SIG-M5 treated with dmso at 0.1 percent for 504 hours (cell line): ENCODE results near the gene PRKCE.

ENCODE experiments used
- DNase-seq: peaks from one replicate; lab custom pipeline; 2025; ENCODE audit not compliant: unreplicated experiment; lab: John Stamatoyannopoulos, UW

PRKCE gene

GRCh38 chr2:46026431-46026830, 375.0 kb downstream of the PRKCE start:
- no peak for DNase-seq

- DNase-seq: no peak
These were observed 377.9 kb downstream of the PRKCE start for GRCh38 chr2:46029332-46029811.

GRCh38 chr2:46030330-46030729, 378.9 kb downstream of the PRKCE start:
- DNase-seq: no peak

GRCh38 chr2:46032161-46032813, 380.8 kb downstream of the PRKCE start:
- DNase-seq: no peak

GRCh38 chr2:46032996-46033395, 381.5 kb downstream of the PRKCE start:
- DNase-seq: no peak

- DNase-seq: no peak
These were observed 383.1 kb downstream of the PRKCE start for GRCh38 chr2:46034535-46034934.

DNA sequence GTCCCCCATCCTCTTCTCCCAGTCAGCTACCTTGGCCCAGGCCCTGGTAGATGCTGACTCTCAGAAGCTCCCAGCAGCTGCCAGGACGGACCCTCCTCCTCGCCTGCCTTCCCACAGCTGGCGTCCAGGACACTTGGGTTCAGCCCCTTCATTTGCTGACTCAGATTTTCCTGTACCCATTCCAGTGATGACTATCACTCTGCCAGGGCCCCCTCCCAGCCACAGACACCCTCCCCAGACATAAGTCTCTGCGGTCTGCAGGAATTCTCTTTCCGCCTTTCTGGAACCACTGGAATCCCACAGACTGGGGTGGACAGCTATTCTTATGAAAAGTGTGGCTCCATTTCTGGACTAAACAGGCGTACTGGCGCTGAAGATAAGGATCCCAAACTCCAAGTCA, 385.5 kb downstream of the PRKCE start:
- no peak for DNase-seq

GRCh38 chr2:46039543-46040303, 388.2 kb downstream of the PRKCE start:
- no peak for DNase-seq

DNA sequence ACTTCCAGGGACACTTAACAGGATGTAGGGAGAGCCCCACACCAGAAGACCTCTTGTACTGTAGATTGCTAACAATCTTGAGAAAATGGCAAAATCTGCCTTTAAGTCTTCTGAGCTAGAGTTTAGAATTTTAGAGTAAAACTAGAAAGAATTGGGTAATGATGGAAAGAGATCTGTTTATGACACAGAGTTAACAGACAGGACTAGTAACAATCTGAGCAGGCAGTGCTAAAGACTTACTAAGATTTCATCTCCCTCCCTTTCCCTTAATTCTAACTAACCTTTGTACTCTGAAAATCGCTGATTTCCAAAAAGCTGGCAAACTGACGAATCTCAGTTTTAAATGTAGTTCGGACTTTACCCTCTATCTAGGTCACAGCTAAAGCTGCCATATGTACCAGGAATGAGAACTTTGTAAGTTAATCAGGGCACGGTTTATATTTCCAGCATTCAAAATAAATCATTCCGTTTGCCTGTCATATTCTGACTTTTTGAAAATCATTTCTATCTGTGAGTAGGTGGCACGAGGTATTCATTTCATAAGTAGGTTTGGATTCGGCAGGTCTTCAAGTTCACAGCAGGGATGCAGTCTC, 389.2 kb downstream of the PRKCE start:
- DNase-seq: no peak

- DNase-seq: peak; percentile 6
These were observed 390.0 kb downstream of the PRKCE start for GRCh38 chr2:46041434-46041833.

DNA sequence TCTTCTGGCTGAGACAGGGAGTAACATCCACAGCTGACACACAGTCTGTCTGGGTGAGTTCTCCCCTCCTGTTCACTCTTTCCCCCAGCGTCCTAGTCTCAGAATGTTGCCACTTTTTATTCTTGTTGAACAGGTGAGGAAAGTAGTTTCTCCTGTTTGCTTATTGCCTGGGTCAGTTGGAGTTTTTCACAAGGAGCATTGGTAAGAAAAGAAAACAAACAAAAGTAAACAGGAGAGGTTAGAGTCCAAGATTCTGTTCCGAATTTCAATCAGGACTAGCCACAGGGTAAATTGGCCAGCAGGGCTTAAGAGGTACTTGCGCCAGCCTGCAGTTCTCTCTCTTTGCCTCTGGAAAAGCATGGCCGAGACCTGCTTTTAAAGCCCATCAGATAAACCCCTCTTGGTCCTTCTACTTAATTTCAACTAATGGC, 390.7 kb downstream of the PRKCE start:
- DNase-seq: peak; percentile 64

GRCh38 chr2:46042711-46043110, 391.2 kb downstream of the PRKCE start:
- no peak for DNase-seq

DNA sequence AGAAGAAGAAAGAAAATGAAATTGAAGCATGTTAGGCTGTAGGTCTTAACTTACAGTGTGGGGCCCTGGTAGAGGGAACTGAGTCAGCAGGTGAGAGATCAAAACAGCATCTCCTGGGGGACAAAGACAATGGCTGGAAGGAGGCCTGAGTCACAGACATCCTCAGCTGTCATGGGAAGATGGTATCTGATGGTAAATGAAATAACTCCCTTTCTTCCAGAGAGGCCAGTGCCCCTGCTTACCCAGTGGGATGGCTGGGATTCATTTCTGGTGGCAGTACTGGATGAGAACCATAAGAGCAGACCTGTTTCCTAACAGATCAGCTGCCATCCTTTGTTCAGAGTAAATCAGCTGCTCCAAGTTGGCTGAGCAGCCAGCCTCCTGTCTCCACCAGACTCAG, 394.4 kb downstream of the PRKCE start:
- no peak for DNase-seq

- DNase-seq: no peak
These were observed 395.8 kb downstream of the PRKCE start for GRCh38 chr2:46047290-46047689.

GRCh38 chr2:46048693-46049092, 397.2 kb downstream of the PRKCE start:
- DNase-seq: no peak

DNA sequence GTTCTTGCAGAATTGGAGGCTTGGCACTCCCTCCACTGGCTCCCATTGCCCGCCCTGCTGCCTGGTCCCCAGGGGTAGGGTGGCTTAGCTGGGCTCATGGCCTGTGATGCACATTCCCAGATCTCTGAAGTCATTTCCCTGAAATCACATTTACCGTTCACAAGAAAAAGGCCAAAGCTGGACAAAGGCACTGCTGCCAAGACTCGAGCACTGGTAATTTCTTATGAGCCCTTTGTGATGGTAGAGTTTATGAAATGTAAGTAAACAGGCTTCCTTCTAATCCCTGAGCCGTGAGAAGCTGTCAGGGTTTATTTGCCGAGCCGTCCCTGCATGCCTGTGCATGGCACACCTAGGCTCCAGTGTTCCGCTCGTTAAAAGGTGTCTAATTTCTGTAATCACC, 398.6 kb downstream of the PRKCE start:
- no peak for DNase-seq

GRCh38 chr2:46050489-46050888, 399.0 kb downstream of the PRKCE start:
- no peak for DNase-seq

- no peak for DNase-seq
These were observed 399.6 kb downstream of the PRKCE start for GRCh38 chr2:46051085-46051484.

DNA sequence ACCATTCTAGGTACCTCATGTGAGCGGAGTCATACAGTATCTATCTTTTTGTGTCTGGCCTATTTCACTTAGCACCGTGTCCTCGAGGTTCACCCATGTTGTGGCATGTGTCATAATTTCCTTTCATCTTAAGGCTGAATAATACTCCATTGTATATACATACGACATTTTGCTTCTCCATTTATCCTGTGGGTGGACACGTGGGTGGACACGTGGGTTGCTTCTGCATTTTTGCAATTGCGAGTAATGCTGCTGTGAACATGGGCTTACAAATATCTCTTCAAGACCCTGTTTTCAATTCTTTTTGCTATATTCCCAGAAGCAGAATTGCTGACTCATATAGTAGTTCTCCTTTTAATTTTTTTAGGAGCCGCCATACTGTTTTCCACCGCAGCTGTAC, 402.1 kb downstream of the PRKCE start:
- no peak for DNase-seq

DNA sequence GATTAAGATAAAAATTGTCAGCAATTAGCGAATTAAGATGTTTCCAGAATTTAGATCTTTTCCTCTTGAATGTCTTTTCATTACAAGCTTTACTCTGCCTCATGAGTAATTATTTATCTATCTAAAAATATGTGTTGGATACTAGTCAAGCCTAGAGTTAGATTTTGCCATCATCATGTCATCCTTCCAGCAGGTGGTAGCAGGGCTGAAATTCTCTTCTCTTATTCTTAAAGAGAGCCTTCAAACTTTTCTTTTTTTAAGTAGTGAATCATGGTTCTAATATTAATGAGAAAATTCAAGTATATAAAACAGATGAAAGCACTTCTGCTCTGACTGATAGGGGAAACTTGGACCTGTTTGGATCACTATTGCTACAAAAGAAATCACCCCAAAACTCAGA, 405.1 kb downstream of the PRKCE start:
- DNase-seq: no peak

- DNase-seq: no peak
These were observed 406.7 kb downstream of the PRKCE start for GRCh38 chr2:46058140-46058539.
